Glutamatergic neuron (in vitro differentiated cells): ENCODE measurements around the gene PTPRCAP. TPM values are rescaled to one million over a fixed set of nuclear protein-coding genes. Genes with fewer than 3 reads are reported as not detected.
"Not testable (repeated sequence)": the region's sequence is repeated elsewhere in the genome, so short reads cannot be mapped to it uniquely, and the experiment has no call there.

Source experiments
- DNase-seq: peaks from one replicate; pipeline ENCODE4 v3.0.0; 2022
- H3K27ac Mint-ChIP-seq: one replicate; pipeline ENCODE4 v1.8.0; 2020; ENCODE audit warnings: mild to moderate bottlenecking, mixed read lengths, inconsistent platforms; ENCODE audit not compliant: unreplicated experiment
- H3K27me3 Mint-ChIP-seq: one replicate; pipeline ENCODE4 v1.8.0; 2020; ENCODE audit warnings: mild to moderate bottlenecking, moderate library complexity, mixed read lengths, inconsistent platforms; ENCODE audit not compliant: unreplicated experiment
- H3K36me3 Mint-ChIP-seq: one replicate; pipeline ENCODE4 v1.8.0; 2020; ENCODE audit warnings: mild to moderate bottlenecking, mixed read lengths, inconsistent platforms; ENCODE audit not compliant: unreplicated experiment
- H3K4me1 Mint-ChIP-seq: one replicate; pipeline ENCODE4 v1.8.0; 2020; ENCODE audit warnings: mild to moderate bottlenecking, low read depth, mixed read lengths, inconsistent platforms; ENCODE audit not compliant: unreplicated experiment
- H3K4me3 Mint-ChIP-seq: one replicate; pipeline ENCODE4 v1.8.0; 2020; ENCODE audit warnings: mild to moderate bottlenecking, mixed read lengths, inconsistent platforms; ENCODE audit not compliant: unreplicated experiment
- H3K9me3 Mint-ChIP-seq: one replicate; pipeline ENCODE4 v1.8.0; 2020; ENCODE audit warnings: mild to moderate bottlenecking, moderate library complexity, mixed read lengths, inconsistent platforms; ENCODE audit not compliant: unreplicated experiment
- CTCF ChIP-seq: fragments of 200-600 bp; sonication (generic); IDR thresholded peaks from one replicate; pipeline ENCODE4 v1.5.0; 2021; ENCODE audit not compliant: partially characterized antibody, unreplicated experiment
- total RNA-seq: library from RNA; stranded (reverse); fragmentation: NEBNext Ultra II Directional; extraction: Animal tissue kit (Norgen Biotek cat#: 25700); gene quantifications from one replicate; pipeline ENCODE4 v1.2.1, GENCODE V29; 2021; ENCODE audit not compliant: unreplicated experiment

The PTPRCAP gene
- total RNA-seq, 1 donor from 2014 or later: 2.1 TPM

GRCh38 chr11:67428052-67429001 lies 9.2 kb downstream of the PTPRCAP start, which contains the start of gene RPS6KB2:
RPS6KB2 (plus strand) TSS chr11:67428494; CDS start chr11:67428546, 52 bp downstream.
- H3K4me3 Mint-ChIP-seq: peak within 1 kb of the TSS; percentile 99
- no peak for TF ChIP-seq CTCF
- H3K27me3 Mint-ChIP-seq: peaks cover 2% of the 10 kb centered on the region
- H3K9me3 Mint-ChIP-seq: peaks cover 6% of the 10 kb centered on the region
- H3K36me3 Mint-ChIP-seq: no peaks in the 10 kb centered on the region
- H3K4me1 Mint-ChIP-seq: no peaks in the 10 kb centered on the region
- peak; percentile 99 for DNase-seq
- peak within 1 kb of the TSS; percentile 94 for H3K27ac Mint-ChIP-seq

GRCh38 chr11:67427364-67427859 lies 10.1 kb downstream of the PTPRCAP start:
- Mint-ChIP-seq H3K4me3 (peak overlapping the region; percentile 99), H3K27ac (peak overlapping the region; percentile 92)

DNA sequence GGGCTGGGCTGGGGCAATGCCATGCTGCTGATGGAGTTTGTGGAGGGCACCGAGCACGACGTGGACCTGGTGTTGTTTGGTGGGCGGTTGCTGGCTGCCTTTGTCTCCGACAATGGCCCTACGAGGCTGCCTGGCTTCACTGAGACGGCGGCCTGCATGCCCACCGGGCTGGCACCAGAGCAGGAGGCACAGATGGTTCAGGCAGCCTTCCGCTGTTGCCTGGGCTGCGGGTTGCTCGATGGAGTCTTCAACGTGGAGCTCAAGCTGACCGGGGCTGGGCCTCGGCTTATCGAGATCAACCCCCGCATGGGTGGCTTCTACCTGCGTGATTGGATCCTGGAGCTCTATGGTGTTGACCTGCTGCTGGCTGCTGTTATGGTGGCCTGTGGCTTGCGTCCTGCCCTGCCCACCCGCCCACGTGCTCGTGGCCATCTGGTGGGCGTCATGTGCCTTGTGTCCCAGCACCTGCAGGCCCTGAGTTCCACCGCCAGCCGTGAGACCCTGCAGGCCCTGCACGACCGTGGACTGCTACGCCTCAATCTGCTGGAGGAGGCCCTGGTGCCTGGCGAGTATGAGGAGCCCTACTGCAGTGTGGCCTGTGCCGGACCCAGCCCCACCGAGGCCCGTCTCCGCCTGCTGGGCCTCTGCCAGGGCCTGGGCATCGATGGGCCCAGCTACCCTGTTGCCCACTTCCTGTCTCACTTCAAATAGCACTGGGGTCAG lies 13.4 kb downstream of the PTPRCAP start:
- no peak overlapping the region for H3K4me3 Mint-ChIP-seq
- H3K27ac Mint-ChIP-seq: no peak overlapping the region

More at GRCh38 chr11:67427364-67427859, 10.1 kb downstream of the PTPRCAP start:
- not testable (repeated sequence) for H3K4me1 Mint-ChIP-seq, H3K27me3 Mint-ChIP-seq, H3K9me3 Mint-ChIP-seq, H3K36me3 Mint-ChIP-seq, DNase-seq

GRCh38 chr11:67423466-67423865 lies 14.0 kb downstream of the PTPRCAP start:
- DNase-seq: no peak
- H3K9me3 Mint-ChIP-seq: peaks cover 5% of the 10 kb centered on the region
- H3K4me1 Mint-ChIP-seq: no peaks in the 10 kb centered on the region
- H3K27me3 Mint-ChIP-seq: peaks cover 1% of the 10 kb centered on the region
- H3K4me3 Mint-ChIP-seq: no peak overlapping the region
- no peak for TF ChIP-seq CTCF
- H3K36me3 Mint-ChIP-seq: no peaks in the 10 kb centered on the region
- no peak overlapping the region for H3K27ac Mint-ChIP-seq

More for the DNA sequence above, 13.4 kb downstream of the PTPRCAP start:
- Mint-ChIP-seq H3K4me1 (no peaks in the 10 kb centered on the region), H3K27me3 (peaks cover 4% of the 10 kb centered on the region), H3K36me3 (no peaks in the 10 kb centered on the region), H3K9me3 (peaks cover 7% of the 10 kb centered on the region)
- DNase-seq: peak; percentile 15
- no peak for TF ChIP-seq CTCF

GRCh38 chr11:67422891-67423290 lies 14.6 kb downstream of the PTPRCAP start:
- no peak for TF ChIP-seq CTCF
- peaks cover 5% of the 10 kb centered on the region for H3K9me3 Mint-ChIP-seq
- no peaks in the 10 kb centered on the region for H3K4me1 Mint-ChIP-seq
- no peak overlapping the region for H3K27ac Mint-ChIP-seq
- DNase-seq: peak; percentile 12
- peaks cover 5% of the 10 kb centered on the region for H3K27me3 Mint-ChIP-seq
- H3K4me3 Mint-ChIP-seq: no peak overlapping the region
- H3K36me3 Mint-ChIP-seq: no peaks in the 10 kb centered on the region
